T-helper 9 cell (primary cell): ENCODE data around the gene CNTNAP4.

Experiments
- DNase-seq: peaks from one replicate; pipeline ENCODE4 v3.0.0-alpha.2; 2020

CNTNAP4 gene

DNA sequence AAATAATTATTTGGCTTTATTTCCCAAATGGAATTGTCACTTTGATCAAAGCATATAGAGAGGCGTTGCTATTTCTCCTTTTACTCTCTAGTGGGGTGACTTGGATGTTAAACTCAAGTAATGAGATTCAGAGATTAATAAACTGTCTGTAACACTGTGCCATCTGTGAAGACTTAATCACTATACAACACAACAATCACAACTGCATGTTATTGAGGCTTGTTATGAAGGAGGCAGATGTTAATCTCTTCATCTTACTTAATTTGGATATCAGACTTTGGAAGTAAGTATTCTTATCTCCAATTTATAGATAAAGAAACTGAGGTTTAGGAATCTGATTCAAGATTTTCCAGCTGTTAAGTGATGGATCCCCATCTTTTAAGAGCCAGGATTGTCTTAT, 132.5 kb downstream of the CNTNAP4 start:
- no peak for DNase-seq

- no peak for DNase-seq
Measured at GRCh38 chr16:76421571-76421970, 144.4 kb downstream of the CNTNAP4 start.

- DNase-seq, result no peak
Measured at GRCh38 chr16:76428858-76429257, 151.7 kb downstream of the CNTNAP4 start.

DNA sequence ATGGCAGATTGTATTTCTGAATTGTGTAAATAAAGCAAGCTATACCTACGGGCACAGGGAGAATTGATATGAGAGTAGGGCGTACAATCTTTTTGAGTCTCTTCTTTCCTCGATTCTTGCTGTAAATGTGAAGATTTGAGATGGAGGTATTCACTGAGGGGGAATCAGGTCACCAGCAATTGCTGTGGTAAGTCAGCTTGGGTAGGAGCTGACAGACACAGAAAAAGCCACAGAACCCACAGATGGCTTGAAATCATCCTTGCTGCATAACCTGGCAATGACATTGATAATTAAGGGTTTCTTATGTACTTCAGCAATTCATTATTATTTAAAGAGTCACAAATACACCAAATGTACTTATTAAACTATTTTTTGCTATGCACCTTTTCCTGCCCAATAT, 164.2 kb downstream of the CNTNAP4 start:
- no peak for DNase-seq

- DNase-seq, result no peak
Measured at GRCh38 chr16:76441876-76442275, 164.7 kb downstream of the CNTNAP4 start.

GRCh38 chr16:76443973-76444372, 166.8 kb downstream of the CNTNAP4 start:
- no peak for DNase-seq

DNA sequence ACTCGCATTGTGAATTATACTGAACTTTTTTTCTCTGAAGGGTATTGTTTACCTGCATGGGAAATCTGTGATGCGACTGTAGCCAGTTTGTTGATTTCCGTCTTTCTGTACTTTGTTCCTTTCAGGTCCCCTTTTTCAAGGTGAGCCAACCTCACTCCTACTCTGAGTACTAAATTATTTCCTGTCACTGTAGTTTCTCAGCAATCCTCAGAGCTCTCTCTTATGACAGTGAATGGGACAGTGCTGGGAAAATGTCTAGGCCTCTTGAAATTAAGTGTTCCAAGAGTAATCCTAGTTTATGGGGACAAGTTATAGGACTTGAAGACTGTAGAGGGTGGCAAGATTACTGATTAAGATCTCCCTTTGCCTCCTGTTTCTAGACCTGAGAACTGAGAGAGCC, 167.6 kb downstream of the CNTNAP4 start:
- DNase-seq, result no peak

DNA sequence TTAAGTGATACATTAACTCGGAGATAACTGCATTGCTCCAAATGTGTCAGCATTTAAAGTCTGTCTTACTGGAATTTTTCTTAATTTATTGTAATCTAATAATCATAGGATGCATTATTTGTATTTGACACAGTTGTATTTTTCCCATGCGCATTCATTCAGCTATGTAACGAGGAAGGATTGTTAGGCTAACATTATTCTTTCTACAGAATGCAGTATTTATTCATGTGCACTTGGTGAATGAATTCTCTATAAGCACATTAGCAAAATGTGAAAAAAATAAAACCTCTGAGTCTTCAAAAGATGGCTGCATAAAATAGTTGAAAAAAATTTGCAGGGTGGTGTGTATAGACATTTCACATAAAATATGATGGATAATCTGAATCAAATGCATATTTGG, 168.6 kb downstream of the CNTNAP4 start:
- DNase-seq, result no peak

DNA sequence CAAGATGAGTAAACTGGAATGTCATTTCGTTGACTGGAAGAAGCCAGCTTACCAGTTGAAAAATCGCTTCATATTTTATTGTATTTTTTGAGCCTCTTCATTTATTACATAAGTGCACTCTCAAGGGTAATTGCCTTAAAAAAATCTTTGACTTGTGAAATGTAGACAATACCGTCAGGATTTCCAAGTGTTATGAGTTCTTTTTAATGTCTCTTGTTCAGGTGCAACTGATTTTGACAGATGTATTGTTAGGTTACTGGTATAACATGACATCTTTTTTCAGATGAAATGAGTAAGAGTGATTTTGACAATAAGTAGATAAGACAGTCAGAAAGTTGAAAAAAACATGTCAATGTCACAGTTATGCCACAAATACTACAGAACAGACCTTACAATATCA, 169.1 kb downstream of the CNTNAP4 start:
- DNase-seq, result no peak

- no peak for DNase-seq
Measured at GRCh38 chr16:76450890-76451289, 173.7 kb downstream of the CNTNAP4 start.

DNA sequence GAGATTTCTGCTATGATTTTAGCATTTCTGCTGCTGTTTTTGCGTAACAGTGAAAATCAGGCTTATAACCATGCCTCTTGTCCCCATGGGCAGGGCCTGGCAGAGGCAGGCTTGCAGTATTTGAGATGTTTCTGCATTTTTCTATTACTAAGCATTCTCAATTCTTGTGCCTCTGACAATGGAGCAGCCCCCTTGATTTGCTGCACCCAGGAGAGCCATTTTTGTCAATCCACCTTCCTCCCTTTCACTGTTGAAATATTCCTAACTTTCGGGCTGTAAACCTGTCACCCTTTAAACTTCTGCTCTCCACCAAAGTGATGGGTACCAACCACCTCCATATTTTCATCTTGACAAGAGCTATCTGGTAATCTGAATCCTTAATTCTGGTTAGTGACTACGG, 178.1 kb downstream of the CNTNAP4 start:
- no peak for DNase-seq

DNA sequence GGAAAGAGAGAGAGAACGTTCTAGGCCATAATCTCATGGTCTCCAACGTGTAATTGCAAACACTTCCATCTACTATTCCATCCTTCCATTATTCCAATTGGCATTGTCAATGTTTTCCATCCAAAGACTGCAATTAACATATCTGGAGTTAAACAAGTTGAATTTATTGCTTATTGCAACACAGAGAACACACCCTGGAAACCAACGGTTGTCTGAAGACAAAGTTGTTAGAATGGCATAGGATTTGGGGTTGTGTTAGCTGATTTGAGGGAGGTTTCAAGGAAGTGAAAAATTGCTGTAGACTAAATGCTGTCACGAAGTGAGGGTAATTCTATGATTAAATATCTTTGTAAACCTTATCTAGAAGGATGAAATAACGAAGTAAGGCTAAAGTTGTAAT, 178.8 kb downstream of the CNTNAP4 start:
- no peak for DNase-seq

GRCh38 chr16:76459111-76459510, 181.9 kb downstream of the CNTNAP4 start:
- no peak for DNase-seq

- DNase-seq, result no peak
Measured at GRCh38 chr16:76461836-76462235, 184.6 kb downstream of the CNTNAP4 start.

DNA sequence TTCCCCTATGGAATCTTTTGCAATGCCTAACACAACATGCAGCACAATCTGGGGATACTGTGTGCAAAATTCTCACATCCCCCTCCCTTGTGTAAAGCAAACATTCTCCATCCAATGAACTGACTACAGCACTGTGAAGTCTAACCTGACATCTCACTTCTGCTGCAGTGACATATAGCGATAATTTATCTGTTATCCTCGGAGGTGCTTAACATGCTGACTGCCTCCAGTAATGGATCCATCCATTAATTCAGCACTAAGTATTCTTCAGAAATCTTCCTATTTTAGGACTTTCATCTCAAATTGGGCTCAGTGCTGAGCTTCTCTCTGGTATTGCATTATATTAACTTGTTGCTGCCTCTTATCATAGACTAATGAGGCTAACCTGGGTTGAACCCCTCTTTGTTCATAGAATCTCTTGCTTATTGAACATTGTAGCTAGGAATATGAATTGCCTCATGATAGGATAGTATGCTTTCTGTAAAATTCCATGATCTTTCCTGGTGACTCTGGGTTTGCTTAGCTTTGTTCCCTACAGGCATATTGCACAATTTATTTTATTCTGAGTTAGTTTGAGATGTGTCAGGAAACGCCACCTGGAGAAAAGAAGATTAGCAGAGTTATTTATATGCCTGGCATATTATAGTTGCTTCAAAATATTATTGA, 187.9 kb downstream of the CNTNAP4 start:
- DNase-seq, result no peak

DNA sequence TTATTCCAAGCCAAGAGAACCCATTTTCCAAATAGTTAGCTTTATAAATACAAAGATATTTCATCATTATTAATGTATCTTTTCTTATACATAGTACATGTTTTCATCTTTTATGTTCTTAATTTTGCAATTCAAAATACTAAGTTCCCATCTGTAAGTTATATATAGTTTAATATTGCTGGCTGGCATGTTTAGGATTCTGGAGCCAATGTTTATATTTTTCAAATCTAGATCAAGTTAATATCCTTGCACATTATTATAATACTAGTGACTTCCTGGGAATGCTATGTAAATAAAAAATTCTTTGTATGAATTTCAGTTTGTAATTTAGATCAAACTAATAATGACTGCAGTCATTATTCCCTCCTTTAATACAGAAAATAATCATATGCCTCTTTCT, 189.7 kb downstream of the CNTNAP4 start:
- no peak for DNase-seq

GRCh38 chr16:76474048-76474447, 196.8 kb downstream of the CNTNAP4 start:
- no peak for DNase-seq

- DNase-seq, result no peak
Measured at GRCh38 chr16:76478105-76478504, 200.9 kb downstream of the CNTNAP4 start.

- DNase-seq, result no peak
Measured at GRCh38 chr16:76483307-76483909, 206.2 kb downstream of the CNTNAP4 start.

DNA sequence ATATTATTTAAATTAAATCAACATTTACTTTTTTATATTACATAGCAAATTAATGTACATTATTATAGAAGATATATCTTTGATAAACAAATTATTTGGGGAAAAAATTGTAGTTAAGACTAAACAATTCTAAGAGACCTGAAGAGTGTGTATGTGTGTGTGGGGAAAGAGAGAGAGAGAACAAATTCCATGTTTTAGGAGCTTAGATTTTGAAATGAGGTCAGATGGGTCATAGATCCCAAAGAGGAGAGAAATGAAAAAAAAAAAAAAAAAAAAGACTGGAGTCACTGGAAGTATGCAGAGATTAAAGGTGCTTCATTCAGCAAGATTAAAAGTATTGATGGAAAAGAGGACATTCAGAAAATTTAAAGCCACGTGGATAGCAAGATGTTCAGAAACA, 206.8 kb downstream of the CNTNAP4 start:
- no peak for DNase-seq

DNA sequence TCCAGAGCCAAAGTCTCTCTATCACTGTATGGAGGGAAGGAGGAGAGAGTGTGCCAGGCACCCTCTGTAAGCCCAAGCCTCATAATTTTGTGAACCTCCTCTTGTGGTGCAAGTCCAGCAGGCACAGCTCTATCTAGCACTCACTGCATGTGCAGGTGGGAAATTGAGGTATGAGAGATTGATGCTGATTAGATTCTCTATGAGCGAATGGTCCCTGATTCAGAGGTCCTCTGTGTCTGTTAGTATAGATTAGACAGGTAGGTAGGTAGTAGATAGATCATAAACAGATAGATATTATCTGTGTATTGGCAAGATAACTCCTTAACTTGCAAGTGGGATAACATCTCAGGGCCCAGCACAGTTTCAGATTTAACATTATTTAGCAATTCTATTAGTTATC, 209.5 kb downstream of the CNTNAP4 start:
- DNase-seq, result no peak

GRCh38 chr16:76487411-76488064, 210.3 kb downstream of the CNTNAP4 start:
- DNase-seq, result no peak

DNA sequence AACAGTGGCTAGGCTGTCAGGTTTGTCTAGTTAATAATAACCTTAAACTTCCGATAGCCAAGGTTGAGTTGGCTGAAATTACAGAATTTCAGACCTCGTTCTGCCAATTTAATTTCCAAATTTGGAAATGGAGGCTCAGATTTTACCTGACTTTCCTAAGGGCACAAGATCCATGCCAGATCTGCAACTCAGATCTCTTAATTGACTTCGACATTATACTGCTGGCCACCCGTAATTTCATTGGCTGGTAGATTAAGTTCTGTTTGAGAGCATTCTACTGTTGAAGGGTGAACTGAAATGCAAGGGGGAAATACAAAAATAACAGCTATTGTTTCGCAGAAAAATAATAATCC, 210.8 kb downstream of the CNTNAP4 start:
- no peak for DNase-seq

DNA sequence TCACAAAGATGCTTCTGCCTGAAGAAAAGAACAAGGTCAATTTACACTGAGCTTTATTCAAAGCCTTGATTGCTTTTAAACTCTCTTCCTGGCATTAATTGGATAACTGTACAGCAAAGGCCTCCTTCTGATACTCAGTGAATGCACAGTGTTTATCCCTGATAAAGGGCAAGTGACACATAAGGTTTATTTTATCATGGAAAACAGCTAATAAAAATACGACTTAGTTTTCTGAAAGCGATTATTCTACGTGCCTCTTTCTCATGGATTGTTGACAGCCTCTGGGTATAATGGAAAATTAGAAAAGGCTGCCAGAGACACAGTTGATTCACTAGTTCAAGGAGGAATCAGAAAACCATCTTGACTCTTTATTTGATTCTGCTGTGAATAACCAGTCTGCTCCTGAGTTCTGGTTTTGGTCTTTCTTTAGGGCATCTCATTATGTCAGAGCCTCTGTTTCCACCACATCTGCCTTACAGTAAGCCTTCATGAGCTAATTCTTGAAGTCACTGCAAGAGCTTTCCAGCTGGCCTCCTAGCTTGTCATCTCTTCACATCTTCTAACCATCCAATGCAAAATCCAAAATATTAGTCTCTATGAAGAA, 212.9 kb downstream of the CNTNAP4 start:
- DNase-seq, result no peak
